Measurements from ENCODE around the gene TSPO2. TPM values are rescaled to one million over a fixed set of nuclear protein-coding genes. Genes with fewer than 3 reads are reported as not detected.

TSPO2 gene
- total and polyA plus RNA-seq, 9 of the 15 experiments (the other 6 are each of a cell fraction or from before 2014, with no cell fraction given), result not detected

GRCh38 chr6:41073203-41073967, 31.1 kb downstream of the TSPO2 start (continued):
- TF ChIP-seq NFRKB (IDR thresholded peaks at IDR 0.05; ENCODE audit: low read depth), result peak; percentile 70; the same call in 1 of the 2 replicates
- TF ChIP-seq MIER1 (IDR thresholded peaks at IDR 0.05; ENCODE audit: low read depth), result no peak
- TF ChIP-seq SIN3B (IDR thresholded peaks at IDR 0.05; ENCODE audit: low read depth), result peak; percentile 85
- TF ChIP-seq JUN (IDR thresholded peaks at IDR 0.05; ENCODE audit: borderline replicate concordance, low read depth, low read length), result no peak; the same call in 1 of the 2 replicates
- TF ChIP-seq JUN (CRISPR knock-in tag; IDR thresholded peaks at IDR 0.05; ENCODE audit: borderline replicate concordance), result no peak
- no peak for TF ChIP-seq ZFP91 (CRISPR knock-in tag; IDR thresholded peaks at IDR 0.05)
- TF ChIP-seq XRCC5 (IDR thresholded peaks at IDR 0.05; ENCODE audit: low read depth, low read length), result no peak
- no peak for TF ChIP-seq ZNF280A (IDR thresholded peaks at IDR 0.05; ENCODE audit: low read depth, partially characterized antibody)
- TF ChIP-seq NONO (IDR thresholded peaks at IDR 0.05; ENCODE audit: low read depth in 2 of 2, low read length in 1 of 2), result peak; percentile 75 to 79; a peak in 3 of 4 replicates
- TF ChIP-seq CREB3 (tag; conservative IDR thresholded peaks at IDR 0.05; ENCODE audit: low read depth), result no peak
- TF ChIP-seq PYGO2 (tag; IDR thresholded peaks at IDR 0.05), result no peak
- no peak for TF ChIP-seq MEF2D (tag; conservative IDR thresholded peaks at IDR 0.05; ENCODE audit: low read depth)
- TF ChIP-seq ZNF780A (CRISPR knock-in tag; IDR thresholded peaks at IDR 0.05), result 0 out of 2 replicates have a peak, but pooled peaks have one; percentile 65
- TF ChIP-seq SNAPC5 (CRISPR knock-in tag; IDR thresholded peaks at IDR 0.05), result no peak
- no peak for TF ChIP-seq ZFP1 (CRISPR knock-in tag; IDR thresholded peaks at IDR 0.05)
- peak; percentile 21; the same call in 1 of the 2 replicates for TF ChIP-seq SOX6 (IDR thresholded peaks at IDR 0.05)
- no peak for TF ChIP-seq NCOA2 (IDR thresholded peaks at IDR 0.05; ENCODE audit: partially characterized antibody in 2 of 2)
- no peak for TF ChIP-seq SMARCE1 (IDR thresholded peaks at IDR 0.05)
- TF ChIP-seq ZBTB12 (CRISPR knock-in tag; IDR thresholded peaks at IDR 0.05), result no peak
- TF ChIP-seq ZNF655 (CRISPR knock-in tag; IDR thresholded peaks at IDR 0.05), result no peak
- TF ChIP-seq EP300 (IDR thresholded peaks at IDR 0.05; ENCODE audit: low read length), result peak; percentile 13; the same call in 1 of the 2 replicates
- no peak for TF ChIP-seq ZNF224 (CRISPR knock-in tag; IDR thresholded peaks at IDR 0.05)

All from K562 (cell line).